Activated CD8-positive, alpha-beta memory T cell treated with anti-CD3 and anti-CD28 coated beads, Interleukin-2, amount 50 U/mL, for 24 hours (primary cell): ENCODE data around the gene ST6GAL1.
"Not testable (repeated sequence)": the region's sequence is repeated elsewhere in the genome, so short reads cannot be mapped to it uniquely, and the experiment has no call there.

Experiments used
- DNase-seq: peaks from one replicate; pipeline ENCODE4 v3.0.0-alpha.2; 2020; ENCODE audit errors: extremely low read depth

The ST6GAL1 gene

GRCh38 chr3:186994000-186994955, 64.0 kb downstream of the ST6GAL1 start:
- DNase-seq, result no peak

- no peak for DNase-seq
These were observed 66.0 kb downstream of the ST6GAL1 start for GRCh38 chr3:186996356-186996755.

GRCh38 chr3:186997061-186997460, 66.7 kb downstream of the ST6GAL1 start:
- DNase-seq, result no peak

- DNase-seq, result no peak
These were observed 67.2 kb downstream of the ST6GAL1 start for GRCh38 chr3:186997473-186997939.

DNA sequence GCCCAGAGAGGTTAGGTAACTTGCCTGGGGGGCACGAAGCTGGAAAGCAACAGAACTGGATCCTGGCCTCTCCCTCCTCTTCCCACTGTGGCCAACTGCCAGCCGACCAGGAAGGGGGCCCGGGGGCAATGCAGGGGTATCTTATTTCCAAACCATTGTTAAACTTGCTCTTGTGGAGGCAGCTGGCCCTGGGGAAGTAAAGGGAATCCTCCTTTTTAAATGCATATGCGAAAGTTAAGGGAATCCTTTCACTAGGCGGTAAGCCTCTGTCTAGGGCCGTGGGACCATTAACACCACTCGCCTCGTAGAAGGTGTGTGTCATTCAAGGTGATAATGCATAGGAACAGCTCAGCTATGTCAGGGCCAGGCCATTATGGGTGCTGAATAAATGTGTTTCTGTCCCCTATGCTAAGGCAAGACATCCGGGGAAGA, 68.6 kb downstream of the ST6GAL1 start:
- DNase-seq, result no peak

DNA sequence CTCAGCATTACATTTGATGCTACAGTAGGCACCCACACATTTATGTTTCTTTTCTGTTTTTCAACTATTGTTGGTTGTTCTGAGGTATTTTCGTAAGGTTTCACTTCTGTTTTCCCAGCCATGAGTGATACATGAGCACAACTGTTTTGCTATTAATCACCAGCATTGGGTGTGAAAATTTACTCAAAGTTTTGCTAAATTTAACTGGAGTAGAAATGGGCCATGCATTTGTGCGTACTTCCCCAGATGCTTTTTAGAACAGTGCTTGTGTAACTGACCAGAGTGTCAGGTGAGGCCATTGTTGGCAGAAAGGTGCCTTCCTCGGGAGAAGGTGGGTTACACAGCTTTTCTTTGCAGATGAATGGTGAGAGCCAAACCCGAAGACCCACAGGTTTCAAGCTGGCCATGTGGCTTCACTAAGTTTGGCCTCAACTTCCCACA, 70.4 kb downstream of the ST6GAL1 start:
- DNase-seq, result no peak

DNA sequence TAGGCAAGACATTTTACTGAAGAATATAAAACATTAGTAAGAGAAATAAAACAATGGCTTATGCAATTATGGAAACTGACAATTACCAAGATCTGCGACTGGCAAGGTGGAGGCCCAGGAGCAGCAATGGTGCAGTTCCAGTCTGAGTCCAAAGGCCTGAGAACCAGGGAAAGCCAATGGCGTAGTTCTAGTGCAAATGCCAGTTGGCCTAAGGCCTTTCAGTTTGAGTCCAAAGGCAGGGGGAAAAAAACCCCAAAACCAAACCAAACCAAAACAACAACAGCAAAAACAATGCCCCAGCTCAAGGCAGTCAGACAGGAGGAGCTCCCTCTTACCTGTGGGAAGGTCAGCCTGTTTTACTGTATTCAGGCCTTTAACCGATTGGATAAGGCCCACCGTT, 72.6 kb downstream of the ST6GAL1 start:
- no peak for DNase-seq

DNA sequence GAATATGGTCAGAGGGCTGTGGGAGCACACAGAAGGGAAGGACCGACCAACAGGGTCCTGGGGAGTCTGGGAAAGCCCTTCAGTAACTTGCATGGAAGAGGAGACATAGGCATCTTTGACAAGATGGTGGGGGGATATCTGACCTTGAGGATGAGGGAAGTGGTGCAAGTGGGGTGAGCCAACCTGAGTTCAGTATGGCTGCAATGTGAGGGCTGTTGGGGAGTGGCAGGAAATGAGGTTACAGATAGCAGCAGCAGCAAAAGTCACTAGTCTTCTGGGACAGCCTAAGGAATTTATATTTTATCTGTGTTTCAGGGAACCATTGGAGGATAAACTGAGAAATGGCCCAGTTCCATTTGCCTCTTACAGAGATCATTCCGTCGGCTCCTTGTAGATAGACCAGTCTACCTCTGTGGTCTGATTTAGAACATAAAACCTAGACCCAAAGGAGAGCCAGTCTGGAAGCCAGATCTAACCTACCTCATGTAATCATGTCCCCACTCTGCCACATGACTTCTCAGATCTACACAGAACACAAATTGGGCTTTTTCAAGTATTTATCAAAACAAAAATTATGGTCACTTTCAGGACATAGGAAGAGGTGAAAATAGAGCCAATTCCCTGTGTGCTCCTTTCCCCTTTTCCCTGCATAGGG, 75.6 kb downstream of the ST6GAL1 start:
- no peak for DNase-seq

DNA sequence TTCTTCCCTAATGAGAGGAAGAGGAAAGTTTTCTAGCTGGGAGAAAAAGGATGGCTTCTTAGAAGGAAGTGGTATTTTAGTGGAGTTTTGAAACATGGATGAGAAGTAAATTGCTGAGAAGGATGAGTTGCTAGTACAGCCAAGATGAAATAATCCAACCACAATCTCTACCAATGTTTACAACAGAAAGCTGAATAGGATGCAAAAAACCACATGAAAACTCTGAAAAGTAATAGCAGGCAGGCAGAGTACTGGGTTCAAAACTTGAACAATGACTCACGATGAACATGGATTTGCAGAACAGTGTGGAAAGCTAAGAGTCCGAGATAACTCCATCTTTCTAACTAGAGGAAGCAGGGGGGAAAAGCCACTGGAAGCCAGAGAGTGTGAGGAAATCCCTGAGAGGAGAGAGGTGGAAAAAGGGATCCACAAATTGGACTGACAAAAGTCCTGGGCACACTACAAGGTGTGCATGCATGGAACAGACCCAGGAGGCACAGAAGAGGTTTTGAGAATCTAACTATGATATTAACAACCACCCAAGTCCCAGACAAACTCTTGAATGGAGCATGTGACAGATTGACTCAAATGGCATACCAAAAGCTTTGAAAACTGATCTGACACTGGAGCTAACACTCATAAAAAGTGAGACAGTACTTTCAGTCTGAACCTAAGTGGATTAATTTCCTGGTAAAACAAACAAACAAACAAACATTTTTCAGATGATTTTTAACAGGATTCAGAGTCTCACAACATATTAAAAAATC, 76.7 kb downstream of the ST6GAL1 start:
- no peak for DNase-seq

- not testable (repeated sequence) for DNase-seq
These were observed 80.1 kb downstream of the ST6GAL1 start for GRCh38 chr3:187010382-187010781.

DNA sequence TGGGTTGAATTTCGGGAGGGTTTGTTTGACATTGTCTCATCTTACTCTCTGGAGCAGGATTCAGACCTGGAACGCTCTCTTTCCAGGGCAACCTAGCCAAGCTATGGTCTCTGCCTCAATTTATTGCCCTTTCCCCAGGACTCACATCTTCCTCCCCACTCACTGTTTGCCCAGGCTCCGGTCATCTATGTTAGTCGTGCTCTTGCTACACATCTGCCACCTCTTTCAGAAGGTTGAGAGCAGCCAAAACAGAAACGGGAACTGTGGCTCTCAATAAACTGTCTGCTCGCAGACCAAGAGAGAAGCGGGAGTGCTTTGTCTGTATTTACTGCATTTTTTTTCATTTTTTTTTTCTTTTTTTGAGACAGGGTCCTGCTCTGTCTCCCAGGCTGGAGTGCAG, 81.6 kb downstream of the ST6GAL1 start:
- no peak for DNase-seq

- no peak for DNase-seq
These were observed 82.3 kb downstream of the ST6GAL1 start for GRCh38 chr3:187012609-187013051.

GRCh38 chr3:187013159-187013716, 82.9 kb downstream of the ST6GAL1 start:
- no peak for DNase-seq

GRCh38 chr3:187014417-187014864, 84.1 kb downstream of the ST6GAL1 start:
- DNase-seq, result no peak

DNA sequence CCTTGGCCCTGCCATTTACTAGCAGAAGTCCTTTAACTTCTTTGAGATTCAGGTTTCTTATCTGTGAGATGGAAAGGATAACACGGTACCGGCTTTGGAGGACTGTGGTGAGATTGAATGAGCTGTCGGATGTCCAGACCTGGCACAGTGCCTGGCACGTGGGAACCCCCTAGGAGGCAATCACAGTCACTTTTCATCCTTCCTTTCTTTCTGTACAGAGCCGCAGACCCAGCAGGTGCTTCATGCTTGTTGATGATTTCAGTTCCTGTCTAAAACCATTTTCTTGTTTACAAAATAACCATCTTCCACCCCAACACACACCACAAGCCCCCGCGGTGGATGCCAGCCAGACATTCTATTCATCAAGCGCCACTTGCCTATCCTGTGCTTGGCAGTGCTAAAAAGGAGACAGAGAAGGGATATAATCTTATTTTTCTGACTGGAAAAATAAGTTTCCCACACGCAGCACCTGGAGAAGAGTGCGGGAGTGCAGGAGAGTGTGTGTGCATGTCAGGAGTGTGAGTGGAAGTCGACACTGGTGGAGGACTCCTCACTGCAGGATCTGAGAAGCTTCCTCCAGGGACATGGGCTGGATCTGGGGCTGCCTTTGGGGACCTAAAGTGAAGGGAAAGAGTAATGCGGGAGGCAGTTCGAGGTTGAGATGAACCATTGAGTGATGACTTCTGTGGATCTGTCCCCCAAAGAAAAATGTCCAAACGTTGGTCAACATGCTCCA, 85.7 kb downstream of the ST6GAL1 start:
- no peak for DNase-seq

GRCh38 chr3:187016639-187017345, 86.5 kb downstream of the ST6GAL1 start:
- no peak for DNase-seq

GRCh38 chr3:187017511-187018230, 87.3 kb downstream of the ST6GAL1 start:
- DNase-seq, result no peak

- no peak for DNase-seq
These were observed 89.3 kb downstream of the ST6GAL1 start for GRCh38 chr3:187019542-187020072.

GRCh38 chr3:187020376-187020775, 90.0 kb downstream of the ST6GAL1 start:
- DNase-seq, result no peak
